Stimulated activated CD4-positive, alpha-beta T cell treated with anti-CD3 and anti-CD28 coated beads, Interleukin-2, amount 100 ng/mL, for 24 hours (primary cell): Measurements from ENCODE around the gene RCSD1.

ENCODE experiments used
- DNase-seq, 2 donors: peaks; one replicate each; pipeline ENCODE4 v3.0.0-alpha.2; 2020

RCSD1 gene

GRCh38 chr1:167644551-167644950, 14.5 kb downstream of the RCSD1 start:
- DNase-seq, result no peak

DNA sequence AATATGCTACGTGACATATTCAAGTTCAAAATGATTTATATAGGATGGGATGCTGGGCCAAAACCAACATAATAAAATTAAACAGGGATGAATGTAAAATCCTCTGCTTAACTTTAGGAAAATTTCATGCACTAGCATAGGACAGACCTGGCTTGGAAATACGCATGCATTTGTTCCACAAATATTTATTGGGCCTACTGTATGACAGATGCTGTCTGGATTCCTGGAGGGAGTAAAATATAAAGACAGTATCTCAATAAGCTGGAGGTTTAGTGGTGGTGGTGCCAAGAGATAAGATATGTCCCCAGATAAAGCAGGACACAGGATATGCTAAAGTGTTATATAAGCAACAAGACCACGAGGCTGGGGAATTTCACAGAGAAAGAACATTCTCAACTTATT, 15.1 kb downstream of the RCSD1 start:
- no peak for DNase-seq

- DNase-seq, result no peak
These were observed 15.8 kb downstream of the RCSD1 start for GRCh38 chr1:167645625-167646414.

DNA sequence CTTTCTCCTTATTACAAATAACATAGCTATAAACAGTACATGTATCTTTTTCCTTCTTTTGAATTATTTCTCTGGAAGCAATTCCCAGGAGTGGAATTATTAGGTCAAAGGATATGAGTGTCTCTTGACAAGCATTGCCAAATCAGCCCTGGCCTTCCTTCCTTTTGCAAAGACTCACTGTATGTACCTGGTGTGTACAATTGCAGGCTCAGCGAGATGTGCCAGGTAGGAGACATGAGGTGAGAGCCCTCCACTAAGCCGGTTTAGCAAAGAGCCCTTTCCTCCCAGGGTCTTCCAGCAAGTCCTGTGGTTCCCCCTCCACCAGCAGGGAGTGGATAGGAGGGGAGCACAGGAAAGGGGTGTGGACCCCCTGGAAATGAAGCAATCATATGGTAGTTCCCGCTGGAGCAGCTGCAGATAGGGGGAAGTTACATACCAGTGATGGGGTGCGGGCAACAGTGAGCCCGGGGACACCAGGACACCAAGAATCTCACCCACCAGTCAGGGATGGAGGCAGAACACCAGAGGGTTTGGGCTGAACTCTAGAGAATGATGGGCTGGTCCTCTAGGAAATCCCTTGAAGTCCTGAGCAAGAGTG, 18.3 kb downstream of the RCSD1 start:
- no peak for DNase-seq

- DNase-seq, result no peak
These were observed 19.1 kb downstream of the RCSD1 start for GRCh38 chr1:167648978-167649744.

DNA sequence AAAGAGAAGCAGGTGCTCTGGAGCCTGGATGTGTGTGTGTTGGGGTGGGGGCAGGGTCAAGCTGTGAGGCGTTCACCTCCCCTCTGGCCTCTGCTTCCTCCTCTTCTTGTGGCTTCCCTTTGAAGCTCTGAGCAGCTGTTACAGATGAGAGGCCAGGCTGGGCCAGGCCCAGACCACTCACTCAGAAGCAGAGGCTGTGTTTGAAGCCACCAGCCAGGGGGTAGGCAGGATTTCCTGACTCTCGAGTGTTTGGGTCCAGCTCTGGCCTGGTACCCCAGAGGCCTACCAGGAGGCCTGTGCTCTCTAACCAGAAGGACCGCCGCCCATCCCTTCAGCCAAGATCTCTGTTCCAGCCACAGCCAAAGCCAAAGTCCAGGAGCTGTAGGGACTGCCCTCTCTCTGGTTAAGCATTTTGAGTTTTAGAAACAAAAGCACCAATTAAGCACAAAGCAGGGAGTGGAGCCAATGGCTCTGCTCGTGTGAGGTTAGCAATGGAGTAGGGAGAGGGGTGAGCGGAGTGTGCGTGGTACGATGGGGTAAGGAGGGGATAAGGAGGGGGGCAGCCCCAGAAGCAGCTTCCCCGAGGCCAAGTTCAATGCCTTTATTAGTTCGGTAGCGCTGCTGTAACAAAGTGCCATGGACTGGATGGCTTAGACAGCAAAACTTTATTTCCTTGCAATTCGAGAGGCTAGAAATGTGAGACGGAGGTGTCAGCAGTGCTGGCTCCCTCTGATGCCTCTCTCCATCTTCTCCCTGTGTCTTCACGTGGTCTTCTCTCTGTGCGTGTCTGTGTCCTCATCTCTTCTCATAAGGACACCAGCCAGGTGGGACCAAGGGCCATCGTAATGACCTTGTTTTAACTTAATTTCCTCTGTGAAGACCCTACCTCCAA, 20.5 kb downstream of the RCSD1 start:
- DNase-seq, result no peak

GRCh38 chr1:167651161-167651693, 21.2 kb downstream of the RCSD1 start:
- no peak for DNase-seq

DNA sequence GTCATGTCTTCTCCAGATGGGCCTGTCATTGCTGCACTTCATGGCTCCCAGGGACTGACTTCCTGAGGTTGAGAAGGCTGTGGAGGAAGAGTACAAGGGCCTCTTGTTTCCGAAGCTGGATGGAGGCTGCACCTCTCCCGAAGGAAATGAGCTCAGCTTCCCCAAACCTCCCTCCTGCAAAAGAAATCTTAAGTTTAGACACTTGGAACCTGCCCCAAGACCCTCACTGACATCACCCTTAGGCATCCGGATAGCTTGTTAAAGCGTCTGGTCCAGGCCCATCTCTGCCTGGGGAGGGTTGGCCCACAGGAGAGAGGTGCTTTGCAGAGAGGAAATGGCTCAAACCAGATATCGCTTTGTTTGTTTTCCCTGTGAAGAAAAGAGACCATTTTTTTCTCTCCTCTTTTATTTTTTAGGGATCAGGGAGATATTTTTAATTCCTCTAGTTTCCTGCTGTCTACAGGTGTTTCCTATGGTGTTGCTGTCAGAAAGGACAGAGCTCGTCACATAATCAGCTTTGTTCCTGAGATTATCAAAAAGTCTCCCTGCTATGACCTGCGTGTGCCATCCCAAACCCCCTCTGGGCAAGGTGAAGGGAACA, 25.0 kb downstream of the RCSD1 start:
- no peak for DNase-seq

GRCh38 chr1:167656657-167657056, 26.6 kb downstream of the RCSD1 start:
- no peak for DNase-seq

DNA sequence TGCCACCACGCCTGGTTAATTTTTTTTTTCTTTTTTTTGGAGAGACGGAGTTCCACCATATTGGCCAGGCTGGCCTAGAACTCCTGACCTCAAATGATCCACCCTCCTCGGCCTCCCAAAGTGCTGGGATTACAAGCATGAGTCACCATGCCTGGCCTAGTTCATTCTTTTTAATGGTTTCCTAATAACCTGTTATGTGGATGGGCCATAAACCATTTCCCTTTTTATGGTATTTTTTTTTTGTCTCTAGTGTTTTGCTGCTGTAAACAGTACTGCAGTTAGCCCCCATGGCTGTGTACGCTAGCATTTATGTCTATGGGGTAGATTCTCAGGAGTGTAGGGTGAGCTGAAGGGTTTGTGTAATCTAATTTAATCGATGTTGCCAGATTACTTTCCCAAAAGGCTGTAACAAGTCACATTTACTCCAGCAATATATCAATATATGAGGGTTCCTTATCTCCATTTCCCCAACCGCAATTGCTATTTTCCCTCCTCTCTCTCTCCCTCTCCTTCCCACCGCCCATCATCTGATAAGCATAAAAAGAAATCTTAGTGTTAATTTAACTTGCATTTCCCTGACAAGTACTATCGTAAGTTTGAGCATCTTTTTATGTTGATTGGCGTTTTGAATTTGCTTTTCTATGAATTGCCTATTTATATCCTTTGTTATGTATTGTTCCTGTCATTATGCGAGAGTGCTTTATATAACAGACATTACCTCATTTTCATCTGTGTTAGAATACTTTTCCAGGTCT, 28.7 kb downstream of the RCSD1 start:
- DNase-seq, result no peak

DNA sequence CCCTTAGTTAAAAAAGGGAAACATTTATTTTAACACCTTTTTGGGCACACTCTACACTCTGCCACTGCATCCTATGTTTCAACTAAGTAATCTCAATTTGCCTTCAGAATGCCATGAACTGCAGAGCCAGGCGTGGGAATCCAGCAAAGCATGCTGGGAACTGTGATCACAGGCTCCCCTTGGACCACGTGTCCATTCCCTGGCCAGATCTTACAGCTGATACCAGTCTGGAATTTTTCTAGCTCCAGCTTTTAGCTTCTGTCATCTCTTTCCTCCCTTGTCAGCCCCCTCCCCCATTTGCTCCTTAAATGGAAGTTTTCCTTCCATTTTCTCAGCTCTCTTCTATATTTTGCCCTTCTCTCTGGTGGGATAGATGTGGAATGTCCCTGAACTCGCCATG, 29.4 kb downstream of the RCSD1 start:
- no peak for DNase-seq

DNA sequence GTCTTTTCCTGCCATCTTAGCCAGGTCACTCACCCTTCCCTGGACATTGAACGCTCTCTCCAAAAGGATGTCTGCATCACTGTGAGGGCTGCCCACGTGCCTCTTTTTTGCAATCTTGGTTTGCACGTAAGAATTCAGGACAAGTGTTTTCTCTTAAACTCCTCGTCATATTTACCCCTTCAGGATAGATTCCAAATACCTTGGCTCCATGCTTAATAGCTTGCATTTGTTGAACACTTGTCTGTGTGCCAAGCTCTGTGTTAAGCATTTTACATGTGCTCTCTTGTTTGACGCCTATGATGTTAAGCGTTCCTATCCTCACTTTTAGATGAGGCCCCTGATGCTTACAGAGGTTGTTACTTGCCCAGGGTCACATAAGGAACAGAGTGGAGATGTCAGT, 29.8 kb downstream of the RCSD1 start:
- DNase-seq, result no peak

DNA sequence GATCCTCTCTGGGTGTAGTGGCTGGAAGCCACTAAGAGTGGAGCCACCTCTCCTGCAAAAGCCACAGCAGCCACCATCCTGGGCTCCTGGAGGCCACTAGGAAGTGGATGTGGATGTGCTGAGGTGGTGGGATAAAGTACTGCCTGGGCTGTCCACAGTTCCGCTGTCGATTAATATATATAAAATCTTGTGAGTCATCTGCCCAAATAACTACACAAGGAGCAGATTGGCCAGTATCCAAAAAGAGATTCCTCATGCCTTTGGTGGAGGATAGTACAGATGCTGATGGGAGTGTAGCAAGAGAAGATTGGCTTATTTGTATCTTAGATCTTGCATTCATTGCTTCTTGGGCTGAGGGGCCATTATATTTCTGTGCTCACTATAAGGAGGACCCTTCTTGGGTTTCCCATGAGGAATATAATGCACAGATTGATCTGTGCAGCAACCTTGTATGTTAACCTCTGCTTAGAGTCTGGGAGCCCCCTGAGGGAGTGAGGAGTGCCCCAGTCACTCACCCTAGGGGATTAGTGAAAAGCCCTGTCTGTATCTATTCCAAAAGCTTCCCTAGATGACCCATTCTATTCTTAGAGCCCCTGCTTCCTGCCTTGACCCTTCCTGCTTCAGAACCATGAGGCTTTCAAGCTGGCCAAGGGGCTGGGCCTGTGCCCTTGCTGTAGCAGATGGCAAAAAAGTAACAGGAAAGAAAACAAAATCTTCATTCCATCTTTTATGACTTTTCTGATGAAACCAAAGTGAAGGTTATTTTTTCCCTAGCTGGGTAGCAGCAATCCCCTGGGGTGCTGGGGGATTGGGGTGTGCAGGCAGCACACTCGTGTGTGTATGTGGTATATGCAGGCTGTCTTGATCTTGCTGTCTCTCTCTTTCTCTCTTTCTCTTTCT, 31.7 kb downstream of the RCSD1 start:
- no peak for DNase-seq

DNA sequence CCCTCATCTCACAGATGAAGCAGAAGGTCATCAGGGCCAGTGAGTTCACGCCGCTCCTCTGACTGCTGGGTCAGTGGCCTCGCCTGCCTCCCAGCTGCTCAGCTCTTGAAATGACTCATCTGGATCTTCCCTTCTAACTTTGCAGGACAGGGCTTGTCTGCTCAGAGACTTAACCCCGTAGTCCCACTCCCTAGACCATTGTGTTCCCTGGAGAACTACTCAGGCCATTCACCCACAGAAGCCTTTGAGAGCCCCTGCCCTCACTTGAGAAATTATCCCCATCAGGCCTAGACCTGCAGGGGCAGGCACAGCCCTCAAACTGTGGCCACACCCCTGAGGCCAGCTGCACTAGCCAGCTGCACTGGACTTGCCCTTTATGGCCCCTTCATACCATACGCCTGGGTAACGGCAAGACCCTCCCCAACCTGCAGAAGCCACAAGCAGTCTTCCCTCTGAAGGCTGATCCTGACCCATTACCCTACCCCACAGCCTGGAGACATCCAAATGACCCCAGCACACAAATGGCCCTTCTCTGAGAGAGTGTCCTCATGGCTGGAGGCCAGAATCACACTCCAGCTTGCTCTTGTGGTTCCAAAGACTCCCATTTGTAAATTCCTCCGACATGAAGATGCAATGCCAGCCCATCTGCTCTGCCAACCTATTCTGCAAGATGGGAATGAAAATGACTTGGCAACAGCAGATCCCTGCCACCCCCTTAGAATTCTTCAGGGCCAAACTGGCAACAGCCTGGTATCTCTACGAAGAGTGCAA, 33.2 kb downstream of the RCSD1 start:
- DNase-seq, result no peak

DNA sequence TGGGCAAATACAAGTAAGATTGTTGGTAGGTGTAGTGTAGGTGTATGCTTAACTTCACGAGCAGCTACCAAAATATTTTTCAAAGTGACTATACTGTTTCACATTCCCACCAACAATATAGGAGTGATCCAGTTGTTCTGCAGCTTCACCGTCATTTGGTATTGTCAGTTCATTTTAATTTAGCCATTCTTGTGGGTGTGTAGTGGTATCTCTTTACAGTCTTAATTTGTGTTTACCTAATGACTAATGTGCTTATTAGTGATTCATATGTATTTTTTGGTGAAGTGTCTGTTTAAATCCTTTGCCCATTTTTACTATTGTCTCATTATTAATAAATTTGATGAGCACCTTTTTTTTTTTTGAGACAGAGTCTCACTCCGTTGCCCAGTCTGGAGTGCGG, 35.4 kb downstream of the RCSD1 start:
- no peak for DNase-seq

DNA sequence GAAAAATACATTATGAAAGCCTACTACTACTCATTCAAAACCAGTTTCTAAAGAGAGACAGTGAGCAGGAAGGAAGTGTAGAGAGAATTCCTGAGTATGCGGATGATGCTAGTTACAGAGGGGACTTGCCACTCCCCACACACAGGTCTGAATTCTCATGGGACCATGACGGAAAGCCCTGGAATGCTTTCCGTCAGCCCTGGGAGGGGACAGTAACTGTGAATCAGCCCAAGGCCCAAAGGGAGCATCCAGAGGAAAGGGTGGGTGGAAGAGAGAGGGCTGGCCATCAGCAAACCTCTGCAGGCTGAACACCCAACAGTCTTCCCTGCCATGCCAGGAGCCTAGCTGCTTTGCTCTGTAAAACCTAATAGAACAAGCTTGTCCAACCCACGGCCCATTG, 36.4 kb downstream of the RCSD1 start:
- no peak for DNase-seq

- no peak for DNase-seq
These were observed 37.5 kb downstream of the RCSD1 start for GRCh38 chr1:167667536-167667935.

GRCh38 chr1:167668108-167668507, 38.1 kb downstream of the RCSD1 start:
- no peak for DNase-seq
